Measurements from ENCODE around the gene PHOSPHO2.

GRCh38 chr2:169704160-169704708, 10.0 kb downstream of the PHOSPHO2 start:
- no peak for TF ChIP-seq CTCF (IDR thresholded peaks at IDR 0.05)
- TF ChIP-seq POLR2A (IDR thresholded peaks at IDR 0.05), result no peak

All from right lobe of liver (tissue), 4 donors.